Right lobe of liver (tissue), 6 donors: Measurements from ENCODE around the gene HIRA. TPM values are rescaled to one million over a fixed set of nuclear protein-coding genes. Genes with fewer than 3 reads are reported as not detected.
"Not testable (repeated sequence)": the region's sequence is repeated elsewhere in the genome, so short reads cannot be mapped to it uniquely, and the experiment has no call there.

Experiments used
- ATAC-seq, 4 donors: fragments of 200-7000 bp; cut with Tn5 transposase; one replicate each; pipeline ENCODE4 v1.9.1; 2020; ENCODE audit warnings: mild to moderate bottlenecking in 4 of 4, moderate library complexity in 4 of 4
- DNase-seq, 3 donors: peaks; one replicate each; pipeline ENCODE4 v3.0.0-alpha.2; 2020
- H3K27ac ChIP-seq, 3 donors: fragments of 200-600 bp; one replicate each; pipeline ENCODE4 v1.8.0; 2022
- H3K27me3 ChIP-seq, 2 donors: fragments of 200-600 bp; one replicate each; pipeline ENCODE4 v1.8.0; 2022
- H3K36me3 ChIP-seq, 4 donors: fragments of 200-600 bp; sonication (generic) in 1 of 4; one replicate each; pipeline versions ENCODE4 v1.5.1 to v1.8.0; 2017 to 2022; ENCODE audit warnings: control low read depth in 1 of 4
- H3K4me1 ChIP-seq, 4 donors: fragments of 200-600 bp; sonication (generic) in 1 of 4; one replicate each; pipeline versions ENCODE4 v1.5.1 to v1.8.0; 2017 to 2022; ENCODE audit warnings: control low read depth in 1 of 4
- H3K4me3 ChIP-seq, 3 donors: fragments of 200-600 bp; one replicate each; pipeline ENCODE4 v1.8.0; 2022
- H3K9me3 ChIP-seq, 4 donors: fragments of 200-600 bp; sonication (generic) in 1 of 4; one replicate each; pipeline versions ENCODE4 v1.5.1 to v1.8.0; 2017 to 2022; ENCODE audit warnings: control low read depth in 1 of 4
- CTCF ChIP-seq, 4 donors: fragments of 200-600 bp in 3 of 4; fragments of 450-650 bp in 1 of 4; IDR thresholded peaks; one replicate each; pipeline versions ENCODE4 v1.5.1 to v1.8.0; 2016 to 2022; ENCODE audit warnings: antibody characterized with exemption in 4 of 4, mild to moderate bottlenecking in 2 of 4
- POLR2A ChIP-seq: fragments of 450-650 bp; IDR thresholded peaks from one replicate; pipeline ENCODE4 v1.6.1; 2017; ENCODE audit warnings: antibody characterized with exemption, mild to moderate bottlenecking
- WGBS: methylation state at CpG from one replicate; pipeline ENCODE4 v1.1.6; 2018; ENCODE audit warnings: low coverage, low lambda C conversion rate; ENCODE audit not compliant: insufficient coverage; ENCODE audit errors: missing lambda C conversion rate; 5-methylcytosine and 5-hydroxymethylcytosine counted together
- intact Hi-C, 2 donors: fragments of 100-400 bp; cut with DNase I; formaldehyde crosslinking; loops; one replicate each; pipeline versions ENCODE4 v1.11.2 to v1.14.1; 2022
- total RNA-seq, 6 experiments: library from RNA; depleted of rRNA in 2 of 6; stranded (reverse); fragments of >200 nt in 2 of 6; fragmentation: NEBNext Ultra II Directional in 3 of 6; extraction: Animal tissue kit (Norgen Biotek cat#: 25700) in 3 of 6; gene quantifications; one replicate each; pipeline versions ENCODE4 v1.1.0 to v1.2.4, GENCODE V29; 2016 to 2023
- donor health status: DM: no; HTN: yes; CAD: no.
- donor health status: DM: no; HTN: no; CAD: no.
- donor health status: DM: no; HTN: no; CAD: no.
- donor health status: DM: no; HTN: yes; CAD: no.
- donor health status: DM: no; HTN: yes; CAD: no.

HIRA gene
- total RNA-seq, 6 experiments from 2014 or later: 14.6 to 25.0 (median 17.8) TPM

GRCh38 chr22:19321757-19322156, 109.8 kb downstream of the HIRA start:
- Histone ChIP-seq H3K4me1 (no peaks in the 10 kb centered on the region), H3K4me3 (no peak overlapping the region), H3K9me3 (no peaks in the 10 kb centered on the region), H3K36me3 (no peaks in the 10 kb centered on the region), H3K27ac (no peak overlapping the region), H3K27me3 (no peaks in the 10 kb centered on the region)
- DNase-seq: no peak
- ATAC-seq: no peak
- intact Hi-C loops: no loop called here
- 57% methylated on average over 2 of the region's 2 CpGs for WGBS
- TF ChIP-seq CTCF (IDR thresholded peaks at IDR 0.05) (no peak), POLR2A (no peak)

- H3K27ac ChIP-seq, H3K4me1 ChIP-seq, H3K36me3 ChIP-seq, intact Hi-C loops, H3K27me3 ChIP-seq, H3K9me3 ChIP-seq, ATAC-seq, DNase-seq, H3K4me3 ChIP-seq: not testable (repeated sequence)
- WGBS: 94% methylated on average over 7 of the region's 8 CpGs
Observed at GRCh38 chr22:19320136-19320535, 111.4 kb downstream of the HIRA start.

GRCh38 chr22:19319281-19319680, 112.3 kb downstream of the HIRA start:
- ATAC-seq (no peak), DNase-seq (no peak)
- Histone ChIP-seq H3K27me3 (no peaks in the 10 kb centered on the region), H3K36me3 (no peaks in the 10 kb centered on the region), H3K4me3 (no peak overlapping the region), H3K4me1 (no peaks in the 10 kb centered on the region), H3K9me3 (no peaks in the 10 kb centered on the region), H3K27ac (no peak overlapping the region)
- no peak for TF ChIP-seq CTCF (IDR thresholded peaks at IDR 0.05)
- TF ChIP-seq POLR2A: no peak
- intact Hi-C loops: no loop called here

- H3K9me3 ChIP-seq: no peaks in the 10 kb centered on the region
- no peaks in the 10 kb centered on the region for H3K27me3 ChIP-seq
- intact Hi-C loops: no loop called here
- ATAC-seq: no peak
- no peaks in the 10 kb centered on the region for H3K36me3 ChIP-seq
- no peak overlapping the region for H3K27ac ChIP-seq
- no peak overlapping the region for H3K4me3 ChIP-seq
- no peak for DNase-seq
- TF ChIP-seq POLR2A: no peak
- TF ChIP-seq CTCF (IDR thresholded peaks at IDR 0.05): no peak
- H3K4me1 ChIP-seq: no peaks in the 10 kb centered on the region
Observed at GRCh38 chr22:19317865-19318264, 113.7 kb downstream of the HIRA start.

- Histone ChIP-seq H3K36me3 (no peaks in the 10 kb centered on the region), H3K27ac (no peak overlapping the region), H3K4me1 (no peaks in the 10 kb centered on the region), H3K27me3 (no peaks in the 10 kb centered on the region), H3K4me3 (no peak overlapping the region), H3K9me3 (no peaks in the 10 kb centered on the region)
- no peak for ATAC-seq
- TF ChIP-seq POLR2A (no peak), CTCF (IDR thresholded peaks at IDR 0.05) (no peak)
- intact Hi-C loops: no loop called here
- no peak for DNase-seq
- WGBS: 73% methylated on average over 2 of the region's 2 CpGs
Observed at GRCh38 chr22:19307872-19308271, 123.7 kb downstream of the HIRA start.

GRCh38 chr22:19306535-19306934, 125.0 kb downstream of the HIRA start:
- 90% methylated on average over 6 of the region's 6 CpGs for WGBS
- H3K27me3 ChIP-seq, H3K36me3 ChIP-seq, H3K27ac ChIP-seq, intact Hi-C loops, ATAC-seq, H3K9me3 ChIP-seq, H3K4me3 ChIP-seq, DNase-seq, H3K4me1 ChIP-seq: not testable (repeated sequence)
